NCI-H2081 (cell line): ENCODE data around the gene RPS19BP1.
"Not testable (repeated sequence)": the region's sequence is repeated elsewhere in the genome, so short reads cannot be mapped to it uniquely, and the experiment has no call there.

Experiments used
- DNase-seq, 2 experiments: peaks; one replicate each; lab custom pipeline; 2025; lab: John Stamatoyannopoulos, UW

Gene RPS19BP1

GRCh38 chr22:39528681-39529486 lies 3.7 kb downstream of the RPS19BP1 start:
- DNase-seq = peak; percentile 91 to 96

- peak; percentile 37 to 67 for DNase-seq
Observed at GRCh38 chr22:39528080-39528661, 4.4 kb downstream of the RPS19BP1 start.

- peak in 1 of 2 experiments; percentile 38 for DNase-seq
Observed at GRCh38 chr22:39527481-39527961, 5.0 kb downstream of the RPS19BP1 start.

GRCh38 chr22:39526736-39527171 lies 5.8 kb downstream of the RPS19BP1 start:
- DNase-seq = no peak

- no peak for DNase-seq
Observed at GRCh38 chr22:39525658-39525975, 6.9 kb downstream of the RPS19BP1 start.

- DNase-seq = no peak
Observed at GRCh38 chr22:39524753-39525657, 7.5 kb downstream of the RPS19BP1 start.

- no peak for DNase-seq
Observed at GRCh38 chr22:39524089-39524752, 8.3 kb downstream of the RPS19BP1 start.

GRCh38 chr22:39522567-39523300 lies 9.8 kb downstream of the RPS19BP1 start:
- peak; percentile 57 to 71 for DNase-seq

- not testable (repeated sequence) for DNase-seq
Observed at GRCh38 chr22:39522091-39522490, 10.5 kb downstream of the RPS19BP1 start.

- not testable (repeated sequence) for DNase-seq
Observed at GRCh38 chr22:39521106-39521885, 11.3 kb downstream of the RPS19BP1 start.

GRCh38 chr22:39520226-39521105 lies 12.1 kb downstream of the RPS19BP1 start, which contains the start of gene ATF4:
Gene ATF4, plus strand, starts transcription at chr22:39520562. Its CDS starts 884 bp downstream, at chr22:39521446.
- peak; percentile 76 to 88 for DNase-seq

GRCh38 chr22:39519681-39520225 lies 12.8 kb downstream of the RPS19BP1 start:
- peak; percentile 95 to 97 for DNase-seq

- DNase-seq = peak in 1 of 2 experiments; percentile 17
Observed at GRCh38 chr22:39518996-39519680, 13.4 kb downstream of the RPS19BP1 start.

GRCh38 chr22:39518144-39518786 lies 14.3 kb downstream of the RPS19BP1 start:
- DNase-seq = no peak

GRCh38 chr22:39517470-39517869 lies 15.1 kb downstream of the RPS19BP1 start:
- DNase-seq = no peak

- no peak for DNase-seq
Observed at GRCh38 chr22:39515266-39516050, 17.1 kb downstream of the RPS19BP1 start.
